Measurements from ENCODE around the gene HIPK2.

GRCh38 chr7:139777133-139777891, 486 bp downstream of the HIPK2 start:
- TF ChIP-seq GATA2 (IDR thresholded peaks at IDR 0.05; ENCODE audit: low read depth, low read length) (no peak), GATA3 (IDR thresholded peaks at IDR 0.05; ENCODE audit: low read depth, low read length) (no peak)
